HG03457 (cell line): ENCODE measurements around the gene NKX6-2.
"Not testable (repeated sequence)": the region's sequence is repeated elsewhere in the genome, so short reads cannot be mapped to it uniquely, and the experiment has no call there.

Source experiments
- ATAC-seq: cut with Tn5 transposase; IDR thresholded peaks from one replicate; pipeline ENCODE4 v1.9.1; 2021; ENCODE audit warnings: moderate number of reproducible peaks; ENCODE audit not compliant: unreplicated experiment

The NKX6-2 gene

DNA sequence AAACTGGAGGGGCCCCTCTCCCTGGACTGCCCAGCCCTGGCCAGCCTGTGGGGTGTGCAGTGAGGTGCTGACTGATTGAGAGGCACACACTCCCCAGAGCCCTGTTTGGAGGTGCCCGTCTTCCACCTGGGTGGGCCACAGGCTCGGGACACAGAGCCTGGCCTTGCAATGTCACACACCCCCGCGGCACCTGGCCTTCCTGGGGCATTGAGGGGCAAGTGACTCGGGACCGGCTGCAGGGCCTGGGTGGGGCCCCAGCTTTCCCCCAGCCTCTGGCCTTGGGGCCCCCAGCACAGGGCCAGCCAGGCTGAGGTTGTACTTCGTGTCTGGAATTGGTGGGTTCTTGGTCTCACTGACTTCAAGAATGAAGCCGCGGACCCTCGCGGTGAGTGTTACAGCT, 13.9 kb upstream of the NKX6-2 start:
- ATAC-seq: no peak

DNA sequence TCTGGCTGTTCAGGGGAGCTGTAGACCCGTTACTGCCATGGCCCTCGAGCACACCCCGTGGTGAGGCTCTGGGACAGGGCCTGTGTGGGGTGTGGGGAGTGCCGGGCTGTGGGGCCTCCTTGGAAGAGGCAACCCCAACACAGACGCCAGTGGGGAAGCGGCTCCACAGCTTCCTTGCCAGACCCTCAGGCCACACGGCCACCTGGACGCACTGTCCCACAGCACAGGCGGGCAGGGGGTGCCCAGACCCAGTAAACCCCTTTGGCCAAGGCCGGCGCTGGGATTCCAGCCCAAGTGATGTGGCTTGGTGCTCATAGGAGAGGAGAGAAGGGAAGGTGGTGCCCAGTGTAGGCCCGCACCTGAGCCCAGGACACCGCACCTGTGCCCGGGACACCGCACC, 12.9 kb upstream of the NKX6-2 start:
- ATAC-seq: no peak

DNA sequence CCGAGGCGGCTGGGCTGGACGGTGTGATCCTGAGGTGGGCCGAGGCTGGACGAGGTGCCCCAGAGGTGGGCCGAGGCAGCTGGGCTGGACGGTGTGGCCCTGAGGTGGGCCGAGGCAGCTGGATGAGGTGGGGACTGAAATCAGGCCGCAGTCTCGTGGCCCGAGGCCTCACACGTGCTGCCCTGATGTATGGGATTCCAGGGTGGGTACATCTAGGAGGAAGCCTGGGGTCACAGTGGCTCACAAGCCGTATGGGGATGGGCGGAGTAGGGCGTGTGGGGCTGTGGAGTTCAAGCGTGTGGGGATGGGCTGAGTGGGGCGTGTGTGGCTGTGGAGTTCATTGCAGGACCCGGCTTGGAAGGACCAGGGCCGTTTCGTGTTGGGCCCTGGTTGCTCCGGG, 12.5 kb upstream of the NKX6-2 start:
- no peak for ATAC-seq

DNA sequence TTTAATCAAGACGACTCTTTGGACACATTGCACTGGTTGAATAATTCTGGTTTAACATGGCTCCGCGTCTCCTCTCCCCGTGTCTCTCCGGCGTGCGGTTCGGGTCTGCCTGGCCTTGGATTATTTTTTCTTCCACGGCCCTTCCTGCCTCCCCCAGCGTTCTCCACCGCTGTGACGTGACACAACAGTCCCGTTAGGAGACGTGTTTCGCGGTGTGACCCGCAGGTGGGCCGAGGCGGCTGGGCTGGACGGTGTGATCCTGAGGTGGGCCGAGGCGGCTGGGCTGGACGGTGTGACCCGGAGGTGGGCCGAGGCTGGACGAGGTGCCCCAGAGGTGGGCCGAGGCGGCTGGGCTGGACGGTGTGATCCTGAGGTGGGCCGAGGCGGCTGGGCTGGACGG, 12.0 kb upstream of the NKX6-2 start:
- ATAC-seq: not testable (repeated sequence)

DNA sequence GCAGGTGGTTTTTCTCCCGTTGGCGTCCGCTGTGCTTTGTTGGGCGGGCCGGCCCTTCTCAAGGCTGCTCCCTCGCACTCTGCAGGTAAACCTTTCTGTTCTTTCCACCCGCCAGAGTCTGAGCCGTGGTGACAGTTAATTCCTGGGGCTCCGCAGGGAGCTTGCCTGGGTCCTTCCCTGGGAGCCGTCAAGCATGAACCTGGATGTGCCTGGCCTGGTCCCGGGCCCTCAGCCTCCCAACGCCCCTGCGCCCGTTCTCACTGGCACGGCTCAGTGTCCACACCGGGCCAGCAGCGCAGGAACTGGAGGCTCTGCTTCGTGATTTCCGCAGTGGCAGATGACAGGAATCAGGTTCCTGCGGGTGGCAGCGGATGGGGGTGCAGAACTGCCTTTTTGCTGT, 10.9 kb upstream of the NKX6-2 start:
- ATAC-seq: no peak

DNA sequence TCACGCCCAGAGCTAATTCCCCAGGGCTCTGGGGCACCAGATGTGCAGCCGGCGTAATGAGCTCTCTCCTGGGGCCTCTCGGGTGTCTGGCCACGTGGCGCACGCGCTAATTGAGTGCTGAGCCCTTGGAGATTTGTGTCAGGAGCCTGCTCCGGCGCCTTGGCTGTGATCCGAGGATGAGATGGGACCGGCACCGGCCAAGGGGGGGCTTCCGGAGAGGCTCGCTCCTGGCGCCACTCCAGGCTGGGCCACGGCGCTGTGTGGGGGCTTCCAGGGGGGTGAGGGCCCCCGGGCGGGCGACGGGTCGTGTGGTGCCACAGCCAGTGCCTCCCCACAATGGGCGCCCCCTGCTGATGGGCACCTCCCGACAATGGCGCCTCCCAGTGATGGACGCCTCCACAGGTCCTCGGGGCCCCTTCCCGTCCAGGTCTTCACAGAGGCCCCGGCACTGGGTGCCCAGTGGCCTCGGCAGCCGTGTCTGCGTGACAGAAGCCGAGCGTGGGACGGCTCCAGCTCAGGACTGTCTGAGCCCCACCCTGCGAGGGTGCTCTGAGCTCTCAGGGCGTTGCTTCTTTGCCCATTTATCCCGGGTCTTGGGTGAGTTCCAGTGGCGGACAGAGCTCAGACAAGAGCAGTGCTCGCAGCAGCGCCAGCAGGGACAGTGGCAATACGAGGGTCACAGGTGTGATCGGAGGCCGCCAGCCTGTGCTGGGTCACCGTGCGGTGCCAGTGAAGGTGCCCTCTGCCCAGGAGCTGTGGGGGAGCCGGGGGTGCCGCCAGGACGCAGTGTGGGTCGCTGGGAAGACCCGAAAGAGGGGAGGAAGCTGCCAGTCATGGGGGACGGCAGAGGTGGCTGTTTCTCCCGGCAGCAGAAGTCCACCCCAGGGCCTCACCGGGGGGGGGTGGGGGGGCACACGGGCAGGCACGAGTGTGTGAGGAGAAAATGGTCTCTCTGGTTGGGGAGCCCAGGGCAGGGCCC, 8.2 kb upstream of the NKX6-2 start:
- ATAC-seq: no peak

DNA sequence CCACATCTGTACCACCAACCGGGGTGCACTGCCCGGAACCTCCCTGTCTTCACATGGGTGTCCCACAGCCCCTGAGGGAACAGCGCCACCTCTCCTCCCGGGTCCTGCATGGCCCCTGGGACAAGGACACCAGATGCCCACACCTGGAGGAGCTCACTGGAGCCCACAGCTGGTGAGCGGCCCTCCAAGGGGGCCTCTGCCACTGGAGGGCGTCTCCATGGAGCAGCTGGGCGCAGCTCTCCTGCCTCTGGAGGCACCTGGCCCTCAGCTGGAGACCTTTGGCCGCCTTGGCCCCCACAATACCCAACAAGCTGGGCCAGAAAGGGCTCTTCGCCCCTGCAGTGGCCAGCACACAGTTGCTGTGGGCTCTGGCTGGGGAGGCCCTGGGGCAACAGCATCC, 7.3 kb upstream of the NKX6-2 start:
- ATAC-seq: no peak

DNA sequence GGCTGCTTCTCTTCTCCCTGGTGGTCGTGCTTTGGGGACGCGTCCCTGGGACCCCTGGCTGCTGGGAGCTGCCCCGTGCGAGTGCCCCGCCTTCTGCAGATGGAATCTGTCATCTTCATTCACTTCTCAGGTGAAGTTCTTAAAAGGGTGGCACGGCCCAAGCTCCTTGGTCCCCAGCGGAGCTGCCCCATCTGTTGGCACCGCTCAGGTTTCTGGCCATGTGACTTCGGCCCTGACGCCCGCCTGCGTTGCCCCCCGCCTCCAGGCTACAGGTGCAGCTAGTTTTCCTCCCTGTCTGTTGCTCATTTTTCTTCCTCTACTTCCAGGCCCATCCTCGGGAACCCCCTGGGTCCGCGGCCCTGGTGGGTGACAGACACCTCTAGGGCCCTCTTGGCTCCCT, 6.8 kb upstream of the NKX6-2 start:
- no peak for ATAC-seq

DNA sequence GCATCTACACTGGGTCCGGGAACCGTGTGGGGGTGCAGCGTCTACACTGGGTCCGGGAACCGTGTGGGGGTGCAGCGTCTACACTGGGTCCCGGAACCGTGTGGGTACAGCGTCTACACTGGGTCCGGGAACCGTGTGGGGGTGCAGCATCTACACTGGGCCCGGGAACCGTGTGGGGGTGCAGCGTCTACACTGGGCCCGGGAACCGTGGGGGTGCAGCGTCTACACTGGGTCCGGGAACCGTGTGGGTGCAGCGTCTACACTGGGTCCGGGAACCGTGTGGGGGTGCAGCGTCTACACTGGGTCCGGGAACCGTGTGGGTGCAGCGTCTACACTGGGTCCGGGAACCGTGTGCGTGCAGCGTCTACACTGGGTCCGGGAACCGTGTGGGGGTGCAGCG, 6.2 kb upstream of the NKX6-2 start:
- ATAC-seq: not testable (repeated sequence)

DNA sequence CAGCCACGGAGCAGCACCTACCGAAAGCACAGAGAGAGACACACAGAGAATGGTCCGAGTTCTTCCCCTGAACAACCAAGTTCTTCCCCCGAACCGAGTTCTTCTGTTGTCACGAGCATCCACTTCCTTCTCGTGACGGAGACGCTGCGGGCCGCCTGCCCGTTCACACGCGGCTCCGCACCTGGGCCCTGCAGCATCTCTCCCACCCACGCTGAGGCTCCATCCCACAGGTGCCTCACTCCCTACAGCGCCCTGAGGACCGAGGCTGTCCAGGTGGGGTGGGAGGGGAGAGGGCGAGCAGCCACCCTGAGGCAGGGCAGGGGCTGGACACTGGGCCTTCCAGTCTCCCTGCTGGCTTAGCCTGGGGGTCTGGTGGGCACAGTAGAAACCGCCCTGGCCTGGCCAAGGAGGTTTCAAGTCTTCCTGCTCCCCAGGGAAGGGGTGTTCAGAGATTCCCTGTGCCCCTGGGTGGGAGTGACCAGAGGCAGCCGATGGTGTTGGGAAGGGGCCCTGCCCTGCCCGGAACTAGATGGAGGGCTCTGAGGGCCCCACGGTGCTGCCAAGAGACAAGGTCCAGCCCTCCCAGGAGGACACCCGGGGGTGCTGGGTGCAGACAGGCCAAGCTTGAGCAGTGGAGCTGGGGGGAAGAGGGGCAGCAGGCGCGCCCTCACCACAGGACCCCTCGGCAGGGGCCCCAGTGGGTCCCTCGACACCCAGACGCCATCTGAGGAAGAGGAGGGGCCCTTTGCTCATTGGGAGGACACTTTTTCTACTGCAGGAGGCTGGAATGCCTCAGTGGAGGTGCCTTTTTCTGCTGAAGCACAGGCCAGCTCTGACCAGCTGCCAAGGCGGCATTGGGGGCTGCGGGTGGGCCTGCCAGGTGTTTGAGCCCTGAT, 5.2 kb upstream of the NKX6-2 start:
- ATAC-seq: no peak

DNA sequence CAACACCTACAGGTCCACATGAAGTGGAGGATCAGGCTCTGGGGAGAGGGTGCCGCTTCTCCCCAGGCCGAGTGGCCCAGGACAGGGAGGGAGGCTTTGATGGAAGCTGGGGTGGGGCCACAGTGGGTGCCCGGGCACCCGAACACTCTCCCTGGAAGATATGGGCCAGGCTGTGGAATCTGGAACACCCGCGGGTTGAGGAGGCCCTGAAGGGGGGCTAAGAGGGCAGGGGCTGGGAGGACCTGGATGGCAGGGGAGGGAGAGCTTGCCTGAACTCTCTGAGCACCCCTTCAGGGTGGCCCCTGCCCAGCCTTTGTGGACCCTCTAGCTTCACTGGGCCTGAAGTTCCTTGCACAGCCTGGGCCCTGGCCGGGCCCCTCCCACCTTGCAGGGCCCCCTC, 4.5 kb upstream of the NKX6-2 start:
- ATAC-seq: no peak

DNA sequence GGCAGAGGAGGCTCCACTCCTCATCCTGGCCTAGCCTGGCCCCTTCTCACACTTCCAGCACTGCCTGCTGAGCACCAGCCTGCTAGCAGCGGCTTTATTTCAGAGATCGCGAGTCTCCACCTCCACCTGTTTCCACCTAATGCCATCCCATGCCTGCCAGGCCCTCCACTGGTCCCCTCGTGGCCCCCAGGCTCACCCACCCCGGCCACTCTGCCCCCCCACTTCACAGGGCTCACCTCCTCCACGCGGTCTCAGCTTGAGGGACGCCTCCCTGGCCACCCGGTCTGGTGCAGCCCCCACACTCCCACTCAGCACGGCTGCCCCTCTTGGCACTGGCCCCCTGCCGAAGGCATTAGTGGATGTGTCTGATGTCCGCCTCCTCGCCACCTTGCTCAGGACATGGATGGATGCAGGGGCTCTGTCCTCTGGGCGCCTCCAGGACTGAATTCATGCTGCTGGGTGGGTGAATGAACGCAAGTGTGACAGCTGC, 3.8 kb upstream of the NKX6-2 start:
- no peak for ATAC-seq

DNA sequence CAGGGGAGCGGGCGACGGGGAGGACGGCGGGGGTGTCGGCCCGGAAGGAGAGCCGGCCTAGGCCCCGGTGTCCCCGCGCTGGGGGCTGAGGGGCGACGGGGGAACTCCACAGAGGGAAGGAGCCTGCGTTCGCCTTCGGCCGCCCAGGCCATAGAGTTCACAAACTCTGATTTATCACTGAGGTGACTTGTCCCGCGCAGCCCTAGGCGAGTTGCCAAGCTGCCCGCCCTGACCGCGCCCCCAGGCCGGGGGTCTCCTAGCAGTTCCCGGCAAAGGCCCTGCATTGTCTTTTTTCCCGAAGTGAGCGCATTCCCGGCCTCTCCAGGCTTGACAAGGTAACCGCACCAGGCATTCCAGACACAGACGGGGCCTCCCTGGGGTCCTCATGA, 2.9 kb upstream of the NKX6-2 start:
- no peak for ATAC-seq

DNA sequence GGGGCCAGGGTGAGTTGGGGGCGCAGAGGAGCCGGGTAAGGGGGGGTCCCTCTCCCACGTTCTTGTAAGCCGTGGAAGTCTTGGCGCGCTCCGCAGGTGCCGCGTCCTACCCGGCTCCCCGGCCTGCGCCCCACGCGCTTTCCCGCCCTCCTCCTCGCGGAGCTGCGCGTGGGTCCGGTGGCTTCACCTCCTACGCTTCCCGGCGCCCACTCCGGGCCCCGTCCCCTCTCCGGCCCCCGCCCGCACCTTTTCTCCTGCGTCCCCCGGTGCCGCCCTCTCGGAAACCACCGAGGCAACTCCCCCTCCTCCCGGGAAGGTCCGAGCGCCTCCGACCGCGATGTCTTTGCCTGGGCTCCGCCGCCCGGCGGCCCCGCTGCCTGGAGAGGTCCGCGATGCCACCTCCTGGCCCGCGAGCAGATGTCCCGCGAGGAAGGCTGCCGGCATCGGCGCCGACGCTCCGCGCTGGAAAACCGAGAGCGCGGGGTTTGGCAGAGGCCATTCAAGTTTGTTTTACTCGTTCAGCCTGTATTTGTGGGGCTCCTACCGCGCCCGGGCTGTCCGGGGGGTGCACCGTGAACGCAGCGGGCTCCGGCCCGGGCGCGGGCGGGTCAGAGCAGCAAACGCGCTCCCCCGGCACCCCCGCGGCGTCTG, 2.4 kb upstream of the NKX6-2 start:
- ATAC-seq: no peak

DNA sequence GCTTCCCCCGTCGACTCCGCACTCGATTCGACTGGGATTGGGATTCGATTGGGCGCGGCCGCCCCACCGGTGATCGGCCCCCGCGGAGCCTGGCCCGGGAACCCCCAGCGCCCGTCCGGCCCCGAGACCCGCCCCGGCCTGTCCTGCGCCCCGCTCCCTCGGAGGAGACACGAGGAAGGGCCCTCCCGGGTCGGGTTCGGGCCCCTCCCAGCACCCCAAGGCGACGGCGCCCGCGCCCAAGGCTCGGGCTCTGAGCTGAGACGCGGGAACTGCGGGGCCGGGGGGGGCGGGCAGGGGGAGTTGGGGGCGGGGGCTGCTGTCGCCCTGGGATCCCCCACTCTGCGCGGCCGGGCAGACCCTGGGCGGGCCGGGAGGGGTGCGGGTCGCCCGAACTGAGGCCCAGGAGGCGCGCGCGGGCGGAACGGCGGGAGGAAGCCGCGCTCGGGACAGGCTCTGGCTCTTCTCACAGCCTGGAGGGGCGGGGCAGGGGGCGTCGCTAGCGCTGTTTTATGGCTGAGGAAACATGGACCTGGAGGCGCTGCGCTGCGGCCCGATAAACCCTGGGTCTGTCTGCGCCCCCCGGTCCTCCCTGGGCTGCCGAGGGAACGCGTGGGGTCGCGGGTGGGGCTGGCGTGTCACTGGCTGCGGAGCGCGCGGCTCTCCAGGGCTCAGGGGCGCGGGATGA, 1.7 kb upstream of the NKX6-2 start:
- no peak for ATAC-seq

DNA sequence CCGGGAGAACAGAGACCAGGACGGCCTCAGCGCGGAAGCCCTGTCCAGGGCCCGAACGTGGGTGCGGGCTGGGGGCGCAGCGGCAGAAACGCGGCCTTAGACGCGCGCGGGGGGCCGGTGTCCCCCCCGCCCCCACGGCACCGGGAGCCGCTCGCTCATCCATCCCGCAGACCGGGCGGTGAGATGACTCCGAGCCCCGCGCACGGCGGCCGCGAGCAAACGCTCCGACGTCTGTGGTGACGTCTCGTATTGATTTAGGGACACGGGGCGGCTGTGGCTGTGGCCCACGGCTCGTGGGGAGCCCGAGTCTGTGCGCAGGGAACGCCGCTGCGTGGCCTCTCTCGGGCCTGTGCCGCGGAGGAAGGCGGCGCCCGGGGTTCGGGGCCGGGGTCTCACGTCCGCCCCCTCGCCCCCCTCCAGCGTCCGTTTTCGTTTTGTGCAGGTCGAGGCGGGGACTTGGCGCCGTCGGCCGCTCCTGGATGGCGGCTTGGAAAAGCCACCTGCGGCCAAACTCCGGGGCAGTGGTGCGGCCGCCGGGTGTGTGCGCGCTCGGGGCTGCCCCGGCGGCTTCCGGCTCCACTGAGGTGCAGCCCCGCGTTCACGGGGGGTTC, 1.0 kb upstream of the NKX6-2 start:
- ATAC-seq: no peak

DNA sequence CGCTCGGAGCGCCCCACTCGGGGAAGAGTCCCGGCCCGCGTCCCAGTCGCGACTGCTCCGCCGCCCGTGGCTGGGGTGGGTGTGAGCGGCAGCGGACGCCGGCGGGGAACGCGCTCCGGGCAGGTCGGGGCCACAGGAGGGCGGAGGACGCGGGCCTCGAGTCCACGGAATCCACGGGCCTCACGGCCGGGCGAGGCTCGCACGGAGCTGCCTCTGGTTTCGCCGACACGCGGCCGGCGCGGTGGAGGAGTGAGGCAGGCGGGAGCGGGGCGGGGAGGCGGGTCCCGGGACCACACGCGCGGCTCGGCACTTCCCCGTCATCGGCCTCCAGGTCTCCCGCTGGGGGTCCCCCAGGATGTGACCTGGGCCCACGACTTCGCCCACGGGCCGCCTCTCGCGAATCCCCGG, 533 bp upstream of the NKX6-2 start:
- ATAC-seq: no peak

DNA sequence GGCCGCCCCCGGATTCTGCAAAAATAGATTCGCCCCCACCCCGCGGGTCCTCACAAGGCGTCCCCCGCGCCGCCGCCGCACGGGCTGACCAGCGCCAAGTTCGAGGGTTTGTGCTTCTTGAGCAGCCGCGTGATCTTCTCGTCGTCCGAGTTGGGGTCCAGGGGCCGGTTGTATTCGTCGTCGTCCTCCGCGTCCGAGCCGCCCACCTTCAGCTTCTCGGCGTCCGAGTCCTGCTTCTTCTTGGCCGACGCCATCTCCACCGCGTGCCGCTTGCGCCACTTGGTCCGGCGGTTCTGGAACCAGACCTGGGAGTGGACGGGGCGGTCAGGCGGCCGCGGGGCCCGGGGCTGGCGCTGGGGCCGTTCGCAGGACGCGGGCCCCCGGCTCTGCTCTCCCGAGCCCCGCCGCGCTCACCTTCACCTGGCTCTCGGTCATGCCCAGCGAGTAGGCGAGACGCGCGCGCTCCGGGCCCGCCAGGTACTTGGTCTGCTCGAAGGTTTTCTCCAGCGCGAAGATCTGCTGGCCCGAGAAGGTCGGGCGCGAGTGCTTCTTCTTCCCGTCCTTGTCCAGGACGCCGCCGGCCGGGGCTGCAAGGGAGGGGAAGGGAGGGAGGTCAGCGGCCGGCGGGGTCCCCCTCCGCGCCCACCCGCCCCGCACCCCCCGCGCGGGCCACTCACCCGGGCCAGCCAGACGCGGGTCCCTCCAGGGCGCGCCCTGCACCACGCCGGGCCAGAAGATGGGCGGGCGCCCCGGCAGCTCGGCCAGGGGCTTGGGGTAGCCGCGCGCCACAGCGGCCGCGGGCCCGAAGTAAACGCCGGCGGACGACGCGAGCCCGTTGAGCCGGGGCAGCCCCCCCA, 853 bp downstream of the NKX6-2 start:
- no peak for ATAC-seq
